GM23248 (cell line): ENCODE data around the gene STK25. TPM values are rescaled to one million over a fixed set of nuclear protein-coding genes. Genes with fewer than 3 reads are reported as not detected.

Experiments used
- DNase-seq: peaks from one replicate; pipeline ENCODE4 v3.0.0-alpha.2; 2015
- H2AFZ ChIP-seq: fragments of 200-600 bp; sonication (generic); 2 replicates; pipeline ENCODE4 v1.6.1; 2016; ENCODE audit warnings: antibody characterized with exemption
- H3F3A ChIP-seq: fragments of 200-600 bp; sonication (generic); 2 replicates; pipeline ENCODE4 v1.6.1; 2016; ENCODE audit warnings: mild to moderate bottlenecking, antibody characterized with exemption, mixed run types; ENCODE audit not compliant: insufficient read depth
- H3K27ac ChIP-seq: fragments of 200-600 bp; sonication (generic); 2 replicates; pipeline ENCODE4 v1.5.1; 2016; ENCODE audit warnings: mild to moderate bottlenecking
- H3K27me3 ChIP-seq: fragments of 200-600 bp; sonication (generic); replicated peaks from 2 replicates; pipeline ENCODE4 v1.6.1; 2016; ENCODE audit warnings: mild to moderate bottlenecking; ENCODE audit not compliant: insufficient read depth
- H3K36me3 ChIP-seq: fragments of 200-600 bp; sonication (generic); 2 replicates; pipeline ENCODE4 v1.6.1; 2016; ENCODE audit warnings: low read depth, mild to moderate bottlenecking
- H3K4me1 ChIP-seq: fragments of 200-600 bp; sonication (generic); 2 replicates; pipeline ENCODE4 v1.6.1; 2016; ENCODE audit warnings: mild to moderate bottlenecking; ENCODE audit not compliant: insufficient read depth
- H3K4me2 ChIP-seq: fragments of 200-600 bp; sonication (generic); one replicate; pipeline ENCODE4 v1.6.1; 2016; ENCODE audit warnings: mild to moderate bottlenecking; ENCODE audit not compliant: unreplicated experiment
- H3K4me3 ChIP-seq: fragments of 200-600 bp; sonication (generic); 2 replicates; pipeline ENCODE4 v1.5.1; 2016; ENCODE audit warnings: mild to moderate bottlenecking
- H3K79me2 ChIP-seq: fragments of 200-600 bp; sonication (generic); 2 replicates; pipeline ENCODE4 v1.6.1; 2016; ENCODE audit warnings: mild to moderate bottlenecking; ENCODE audit not compliant: insufficient read depth
- H3K9ac ChIP-seq: fragments of 200-600 bp; sonication (generic); 2 replicates; pipeline ENCODE4 v1.6.1; 2016; ENCODE audit warnings: mild to moderate bottlenecking
- H3K9me2 ChIP-seq: fragments of 200-600 bp; sonication (generic); 2 replicates; pipeline ENCODE4 v1.6.1; 2016; ENCODE audit warnings: mixed run types, mild to moderate bottlenecking, moderate library complexity; ENCODE audit not compliant: insufficient read depth
- H3K9me3 ChIP-seq: fragments of 200-600 bp; sonication (generic); one replicate; pipeline ENCODE4 v1.6.1; 2017; ENCODE audit warnings: low read depth
- H4K20me1 ChIP-seq: fragments of 200-600 bp; sonication (generic); 2 replicates; pipeline ENCODE4 v1.6.0; 2016; ENCODE audit not compliant: insufficient read depth
- EZH2 ChIP-seq: fragments of 200-600 bp; sonication (generic); IDR thresholded peaks from 2 replicates; pipeline ENCODE4 v1.6.1; 2018; ENCODE audit warnings: antibody characterized with exemption, mild to moderate bottlenecking; ENCODE audit not compliant: insufficient read depth, poor library complexity, severe bottlenecking
- EZH2phosphoT487 ChIP-seq: fragments of 200-600 bp; sonication (generic); IDR thresholded peaks from 2 replicates; pipeline ENCODE4 v1.6.1; 2018; ENCODE audit warnings: antibody characterized with exemption, moderate library complexity, mild to moderate bottlenecking, low read depth; ENCODE audit not compliant: insufficient read depth
- WGBS, 2 experiments: methylation state at CpG; one replicate each; pipeline ENCODE4 v1.1.6; 2015 to 2017; ENCODE audit warnings: low lambda C conversion rate in 2 of 2, low coverage in 1 of 2; ENCODE audit errors: missing lambda C conversion rate in 2 of 2; 5-methylcytosine and 5-hydroxymethylcytosine counted together
- in situ Hi-C: fragments of 300-500 bp; cut with MboI; formaldehyde crosslinking; loops from 2 replicates; pipeline ENCODE4 v1.15.0; 2020
- polyA plus RNA-seq: library from polyadenylated mRNA; unstranded; fragments of >200 nt; fragmentation: Nextera tagmentation; extraction: Ambion mirVana; gene quantifications from 2 replicates; pipeline ENCODE4 v1.2.1, GENCODE V29; 2016
- total RNA-seq: library from RNA; depleted of rRNA; stranded (reverse); fragments of >200 nt; shearing (Covaris generic); gene quantifications from 2 replicates; pipeline ENCODE4 v1.2.3, GENCODE V29; 2014

Gene STK25
- total and polyA plus RNA-seq, 2 experiments from 2014 or later: 120 to 239 TPM

- Histone ChIP-seq H3K79me2 (no peaks in the 10 kb centered on the region), H3F3A (no peaks in the 10 kb centered on the region), H3K4me3 (no peak overlapping the region), H3K4me1 (no peaks in the 10 kb centered on the region), H3K9me2 (no peaks in the 10 kb centered on the region), H3K9me3 (no peaks in the 10 kb centered on the region), H3K9ac (no peak overlapping the region), H2AFZ (no peak overlapping the region), H3K4me2 (no peak overlapping the region), H3K27ac (no peak overlapping the region), H3K27me3 (no peaks in the 10 kb centered on the region), H4K20me1 (no peaks in the 10 kb centered on the region), H3K36me3 (no peaks in the 10 kb centered on the region)
- in situ Hi-C loops: no loop called here
- no peak for DNase-seq
- 85 to 89% methylated on average over 2 of the region's 2 CpGs for WGBS, 2 experiments
- no peak for TF ChIP-seq EZH2
- TF ChIP-seq EZH2phosphoT487: no peak
These were observed 38.6 kb downstream of the STK25 start for GRCh38 chr2:241469746-241470145.

GRCh38 chr2:241468476-241468781, 40.0 kb downstream of the STK25 start:
- no peak for DNase-seq
- Histone ChIP-seq H3K9me2 (no peaks in the 10 kb centered on the region), H3K4me2 (no peak overlapping the region), H4K20me1 (no peaks in the 10 kb centered on the region), H3K9ac (no peak overlapping the region), H3F3A (no peaks in the 10 kb centered on the region), H3K36me3 (no peaks in the 10 kb centered on the region), H3K79me2 (no peaks in the 10 kb centered on the region), H3K4me1 (no peaks in the 10 kb centered on the region), H3K9me3 (no peaks in the 10 kb centered on the region), H3K27me3 (no peaks in the 10 kb centered on the region), H3K4me3 (no peak overlapping the region), H2AFZ (no peak overlapping the region), H3K27ac (no peak overlapping the region)
- WGBS, 2 experiments: 73 to 79% methylated on average over 2 of the region's 2 CpGs
- no peak for TF ChIP-seq EZH2phosphoT487
- TF ChIP-seq EZH2: no peak
- in situ Hi-C loops: no loop called here

GRCh38 chr2:241467777-241468475, 40.5 kb downstream of the STK25 start:
- in situ Hi-C loops: no loop called here
- no peaks in the 10 kb centered on the region for H3K9me2 ChIP-seq
- no peak overlapping the region for H3K9ac ChIP-seq
- H3K27ac ChIP-seq: no peak overlapping the region
- no peaks in the 10 kb centered on the region for H3K27me3 ChIP-seq
- no peak overlapping the region for H2AFZ ChIP-seq
- no peak for TF ChIP-seq EZH2phosphoT487
- TF ChIP-seq EZH2: no peak
- no peaks in the 10 kb centered on the region for H3K36me3 ChIP-seq
- no peaks in the 10 kb centered on the region for H4K20me1 ChIP-seq
- WGBS, 2 experiments: 80 to 83% methylated on average over 23 of the region's 23 CpGs
- DNase-seq: no peak
- no peak overlapping the region for H3K4me3 ChIP-seq
- H3F3A ChIP-seq: no peaks in the 10 kb centered on the region
- H3K79me2 ChIP-seq: no peaks in the 10 kb centered on the region
- H3K4me2 ChIP-seq: no peak overlapping the region
- H3K9me3 ChIP-seq: no peaks in the 10 kb centered on the region
- no peaks in the 10 kb centered on the region for H3K4me1 ChIP-seq

GRCh38 chr2:241466230-241466629, 42.2 kb downstream of the STK25 start:
- H3K4me2 ChIP-seq: no peak overlapping the region
- no peak overlapping the region for H3K27ac ChIP-seq
- TF ChIP-seq EZH2 (no peak), EZH2phosphoT487 (no peak)
- no peak overlapping the region for H3K4me3 ChIP-seq
- H3K9ac ChIP-seq: no peak overlapping the region
- no peak overlapping the region for H2AFZ ChIP-seq
- no peaks in the 10 kb centered on the region for H3F3A ChIP-seq
- in situ Hi-C loops: no loop called here
- no peak for DNase-seq
- H3K27me3 ChIP-seq: no peaks in the 10 kb centered on the region
- no peaks in the 10 kb centered on the region for H3K4me1 ChIP-seq
- WGBS, 2 experiments: 80 to 82% methylated on average over 6 to 10 of the region's 10 CpGs
- H3K9me3 ChIP-seq: no peaks in the 10 kb centered on the region
- H3K36me3 ChIP-seq: no peaks in the 10 kb centered on the region
- H3K79me2 ChIP-seq: no peaks in the 10 kb centered on the region
- H3K9me2 ChIP-seq: no peaks in the 10 kb centered on the region
- no peaks in the 10 kb centered on the region for H4K20me1 ChIP-seq

DNA sequence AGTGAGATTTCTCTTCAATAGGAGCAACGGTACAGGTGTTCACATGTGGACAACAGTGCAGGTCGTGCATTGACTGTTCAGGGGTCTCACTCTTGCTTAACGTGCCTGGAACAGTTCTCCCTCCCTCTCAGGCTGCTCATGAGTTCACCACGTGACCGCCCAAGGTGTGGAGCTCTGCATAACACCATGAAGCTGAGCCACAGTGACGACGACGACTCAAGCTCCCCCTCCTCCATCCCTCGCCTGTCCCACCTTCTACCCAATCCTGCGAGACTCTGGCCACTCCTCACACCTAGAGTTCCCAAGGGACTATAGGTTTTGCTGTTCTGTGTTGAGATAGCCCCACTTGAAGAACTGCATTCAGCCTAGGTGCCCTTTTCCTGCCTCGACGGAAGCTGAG, 42.8 kb downstream of the STK25 start:
- Histone ChIP-seq H3K27me3 (no peaks in the 10 kb centered on the region), H3K4me1 (no peaks in the 10 kb centered on the region), H3K27ac (no peak overlapping the region), H3K4me3 (no peak overlapping the region), H3K4me2 (no peak overlapping the region), H4K20me1 (no peaks in the 10 kb centered on the region), H3K79me2 (no peaks in the 10 kb centered on the region), H3K36me3 (no peaks in the 10 kb centered on the region), H3F3A (no peaks in the 10 kb centered on the region), H3K9ac (no peak overlapping the region), H3K9me2 (no peaks in the 10 kb centered on the region), H2AFZ (no peak overlapping the region), H3K9me3 (no peaks in the 10 kb centered on the region)
- 53 to 59% methylated on average over 12 of the region's 12 CpGs for WGBS, 2 experiments
- in situ Hi-C loops: no loop called here
- TF ChIP-seq EZH2phosphoT487 (no peak), EZH2 (no peak)
- DNase-seq: no peak
